ENCODE results near the gene CLEC3B. TPM values are rescaled to one million over a fixed set of nuclear protein-coding genes. Genes with fewer than 3 reads are reported as not detected.

CLEC3B gene
- total and polyA plus RNA-seq, 8 donors = 16.7 to 199 (median 27.5) TPM; not detected in 2

- 30 to 59% (median 50%) methylated on average over 2 of the region's 2 CpGs for WGBS, 5 donors
- no peak overlapping the region for H3K4me3 ChIP-seq
- no peaks in the 10 kb centered on the region for H3K27me3 ChIP-seq
- peak; percentile 59 to 65 for DNase-seq
- H3K36me3 ChIP-seq = peaks cover 10 to 87% (median 78%) of the 10 kb centered on the region in 4 donors
- intact Hi-C loops (cut with DNase I; ENCODE audit: low total_unique reads) = no loop called here
- peak overlapping the region in 1 of 5 donors; percentile 25 for H3K27ac ChIP-seq
- TF ChIP-seq POLR2A (IDR thresholded peaks at IDR 0.05) (no peak), POLR2AphosphoS5 (IDR thresholded peaks at IDR 0.05) (no peak), CTCF (IDR thresholded peaks at IDR 0.05) (no peak), EP300 (IDR thresholded peaks at IDR 0.05) (no peak)
- H3K4me1 ChIP-seq = peaks cover 12 to 30% (median 15%) of the 10 kb centered on the region in 4 donors
- no peaks in the 10 kb centered on the region for H3K9me3 ChIP-seq
These were observed 26.3 kb upstream of the CLEC3B start for GRCh38 chr3:44999782-45000181.

- intact Hi-C loops (cut with DNase I; ENCODE audit: low total_unique reads) = no loop called here
- no peak overlapping the region for H3K27ac ChIP-seq
- H3K4me3 ChIP-seq = no peak overlapping the region
- whole genome bisulfite sequencing, 5 donors = 83 to 95% (median 89%) methylated on average over 3 to 4 of the region's 4 CpGs
- no peaks in the 10 kb centered on the region for H3K9me3 ChIP-seq
- no peaks in the 10 kb centered on the region for H3K27me3 ChIP-seq
- peaks cover 10 to 93% (median 88%) of the 10 kb centered on the region in 4 donors for H3K36me3 ChIP-seq
- no peak for DNase-seq
- no peak for TF ChIP-seq POLR2AphosphoS5 (IDR thresholded peaks at IDR 0.05)
- no peak for TF ChIP-seq POLR2A (IDR thresholded peaks at IDR 0.05)
- TF ChIP-seq CTCF (IDR thresholded peaks at IDR 0.05) = no peak
- TF ChIP-seq EP300 (IDR thresholded peaks at IDR 0.05) = no peak
- peaks cover 2 to 20% (median 4%) of the 10 kb centered on the region in 4 donors for H3K4me1 ChIP-seq
These were observed 25.3 kb upstream of the CLEC3B start for GRCh38 chr3:45000823-45001222.

GRCh38 chr3:45001738-45002137 is 24.4 kb upstream of the CLEC3B start:
- intact Hi-C loops (cut with DNase I; ENCODE audit: low total_unique reads) = no loop called here

GRCh38 chr3:45002139-45002660 is 23.9 kb upstream of the CLEC3B start:
- H3K4me1 ChIP-seq = peaks cover 0 to 10% (median 0%) of the 10 kb centered on the region in 4 donors
- H3K9me3 ChIP-seq = no peaks in the 10 kb centered on the region
- H3K27ac ChIP-seq = no peak overlapping the region
- no peaks in the 10 kb centered on the region for H3K27me3 ChIP-seq
- WGBS, 5 donors = 73 to 87% (median 82%) methylated on average over 2 of the region's 2 CpGs
- H3K36me3 ChIP-seq = peaks cover 16 to 92% (median 89%) of the 10 kb centered on the region in 4 donors
- TF ChIP-seq CTCF (IDR thresholded peaks at IDR 0.05) = no peak
- no peak for TF ChIP-seq POLR2A (IDR thresholded peaks at IDR 0.05)
- TF ChIP-seq EP300 (IDR thresholded peaks at IDR 0.05) = no peak
- TF ChIP-seq POLR2AphosphoS5 (IDR thresholded peaks at IDR 0.05) = no peak
- no peak for DNase-seq
- intact Hi-C loops (cut with DNase I; ENCODE audit: low total_unique reads) = no loop called here
- H3K4me3 ChIP-seq = no peak overlapping the region

More at GRCh38 chr3:45001738-45002137, 24.4 kb upstream of the CLEC3B start:
- Histone ChIP-seq H3K4me3 (no peak overlapping the region), H3K9me3 (no peaks in the 10 kb centered on the region), H3K4me1 (peaks cover 0 to 10% (median 0%) of the 10 kb centered on the region in 4 donors), H3K27ac (no peak overlapping the region), H3K27me3 (no peaks in the 10 kb centered on the region), H3K36me3 (peaks cover 12 to 92% (median 89%) of the 10 kb centered on the region in 4 donors)
- TF ChIP-seq EP300 (IDR thresholded peaks at IDR 0.05) (no peak), CTCF (IDR thresholded peaks at IDR 0.05) (peak in 1 of 7 experiments; percentile 6), POLR2AphosphoS5 (IDR thresholded peaks at IDR 0.05) (no peak), POLR2A (IDR thresholded peaks at IDR 0.05) (no peak)
- DNase-seq = no peak
- WGBS, 5 donors = 96 to 99% (median 97%) methylated on average over 3 of the region's 3 CpGs
